GM19397 (cell line): ENCODE measurements around the gene COG3.
"Not testable (repeated sequence)": the region's sequence is repeated elsewhere in the genome, so short reads cannot be mapped to it uniquely, and the experiment has no call there.

ENCODE experiments used
- ATAC-seq: cut with Tn5 transposase; IDR thresholded peaks from one replicate; pipeline ENCODE4 v1.9.1; 2021; ENCODE audit warnings: mild to moderate bottlenecking, moderate library complexity; ENCODE audit not compliant: unreplicated experiment

COG3 gene, protein sequence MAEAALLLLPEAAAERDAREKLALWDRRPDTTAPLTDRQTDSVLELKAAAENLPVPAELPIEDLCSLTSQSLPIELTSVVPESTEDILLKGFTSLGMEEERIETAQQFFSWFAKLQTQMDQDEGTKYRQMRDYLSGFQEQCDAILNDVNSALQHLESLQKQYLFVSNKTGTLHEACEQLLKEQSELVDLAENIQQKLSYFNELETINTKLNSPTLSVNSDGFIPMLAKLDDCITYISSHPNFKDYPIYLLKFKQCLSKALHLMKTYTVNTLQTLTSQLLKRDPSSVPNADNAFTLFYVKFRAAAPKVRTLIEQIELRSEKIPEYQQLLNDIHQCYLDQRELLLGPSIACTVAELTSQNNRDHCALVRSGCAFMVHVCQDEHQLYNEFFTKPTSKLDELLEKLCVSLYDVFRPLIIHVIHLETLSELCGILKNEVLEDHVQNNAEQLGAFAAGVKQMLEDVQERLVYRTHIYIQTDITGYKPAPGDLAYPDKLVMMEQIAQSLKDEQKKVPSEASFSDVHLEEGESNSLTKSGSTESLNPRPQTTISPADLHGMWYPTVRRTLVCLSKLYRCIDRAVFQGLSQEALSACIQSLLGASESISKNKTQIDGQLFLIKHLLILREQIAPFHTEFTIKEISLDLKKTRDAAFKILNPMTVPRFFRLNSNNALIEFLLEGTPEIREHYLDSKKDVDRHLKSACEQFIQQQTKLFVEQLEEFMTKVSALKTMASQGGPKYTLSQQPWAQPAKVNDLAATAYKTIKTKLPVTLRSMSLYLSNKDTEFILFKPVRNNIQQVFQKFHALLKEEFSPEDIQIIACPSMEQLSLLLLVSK

GRCh38 chr13:45464687-45465453, at the start of gene COG3:
COG3 (plus strand) TSS chr13:45464939; CDS start chr13:45465037, 98 bp downstream.
- ATAC-seq: peak; percentile 95

DNA sequence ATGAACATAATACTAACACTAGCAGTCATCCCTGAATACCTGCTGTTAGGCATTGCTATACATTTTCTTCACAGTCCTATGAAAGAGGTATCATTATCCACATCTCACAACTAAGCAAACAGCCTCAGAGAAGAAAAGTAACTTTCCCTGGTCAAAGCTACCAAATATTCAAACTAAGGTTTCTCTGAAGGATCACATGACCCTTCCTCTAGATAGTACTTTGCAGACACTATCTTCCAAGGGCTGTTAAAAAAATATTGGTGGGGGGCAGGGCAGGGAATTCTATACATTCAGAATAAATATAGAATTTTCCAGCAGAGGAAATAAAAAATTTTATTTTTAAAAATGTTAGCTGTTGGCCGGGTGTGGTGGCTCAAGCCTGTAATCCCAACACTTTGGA, 49.6 kb upstream of the COG3 start:
- ATAC-seq: no peak

- ATAC-seq: no peak
Observed at GRCh38 chr13:45416516-45417128, 48.1 kb upstream of the COG3 start.

DNA sequence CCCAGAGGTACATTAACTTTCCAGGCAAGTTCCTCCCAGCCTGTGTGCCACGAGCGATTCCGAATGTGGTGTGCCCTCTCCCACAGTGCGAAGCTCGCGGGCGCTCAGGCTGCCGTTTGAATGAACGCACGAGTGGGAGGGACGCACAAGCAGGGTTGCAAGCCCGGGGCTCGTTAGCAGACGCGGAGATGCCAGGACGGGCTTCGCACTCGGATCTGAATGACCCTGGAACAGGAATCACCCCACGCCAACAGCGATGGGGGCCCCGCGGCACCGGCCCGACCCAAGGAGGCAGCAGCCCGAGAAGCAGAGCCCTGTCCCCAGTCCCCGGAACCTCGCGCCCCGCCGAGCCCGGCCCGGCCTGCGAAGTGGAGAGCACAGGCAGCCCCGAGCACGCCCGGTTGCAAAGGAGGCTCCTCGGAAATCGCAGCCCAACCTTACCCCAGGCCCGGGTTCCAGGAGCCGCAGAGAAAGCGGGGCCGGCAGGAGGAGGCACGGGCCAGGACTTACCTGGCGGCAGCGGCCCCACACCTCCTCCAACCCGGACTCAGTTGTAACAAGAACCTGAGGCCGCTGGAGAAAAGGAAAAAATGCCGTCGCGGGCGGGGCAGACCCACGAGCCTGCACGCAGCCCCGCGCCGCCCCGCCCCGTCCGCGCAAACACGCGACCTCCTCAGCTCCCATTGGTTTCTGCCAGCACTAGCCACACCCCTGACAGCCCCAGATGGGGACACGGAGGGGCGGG, 46.8 kb upstream of the COG3 start, which contains the start of gene SLC25A30:
TSS of gene SLC25A30 (minus strand) at position 584 of the 745 bp plus-strand sequence. CDS start 6,948 bp downstream, outside the sequence.
- peak; percentile 92 for ATAC-seq

GRCh38 chr13:45419389-45419788, 45.4 kb upstream of the COG3 start:
- not testable (repeated sequence) for ATAC-seq

DNA sequence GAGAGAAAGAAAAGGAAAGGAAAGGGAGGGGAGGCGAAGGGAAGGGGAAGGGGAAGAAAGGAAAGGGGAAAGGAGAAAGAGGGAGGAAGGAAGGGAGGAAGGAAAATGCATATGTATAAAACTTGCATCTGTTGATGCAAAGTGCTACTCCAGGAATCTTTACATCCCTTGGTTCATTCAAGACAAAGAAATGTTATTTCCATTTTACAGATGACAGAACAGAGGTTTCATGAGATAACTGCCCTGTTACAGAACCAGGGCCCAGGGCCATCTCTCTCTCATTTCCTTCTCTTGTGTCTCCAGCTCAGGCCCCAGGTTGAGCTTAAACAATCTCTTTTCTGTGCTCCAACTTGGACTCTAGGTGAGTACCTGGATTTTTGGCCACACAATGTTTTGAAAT, 44.8 kb upstream of the COG3 start:
- no peak for ATAC-seq

- no peak for ATAC-seq
Observed at GRCh38 chr13:45422731-45423292, 41.9 kb upstream of the COG3 start.

DNA sequence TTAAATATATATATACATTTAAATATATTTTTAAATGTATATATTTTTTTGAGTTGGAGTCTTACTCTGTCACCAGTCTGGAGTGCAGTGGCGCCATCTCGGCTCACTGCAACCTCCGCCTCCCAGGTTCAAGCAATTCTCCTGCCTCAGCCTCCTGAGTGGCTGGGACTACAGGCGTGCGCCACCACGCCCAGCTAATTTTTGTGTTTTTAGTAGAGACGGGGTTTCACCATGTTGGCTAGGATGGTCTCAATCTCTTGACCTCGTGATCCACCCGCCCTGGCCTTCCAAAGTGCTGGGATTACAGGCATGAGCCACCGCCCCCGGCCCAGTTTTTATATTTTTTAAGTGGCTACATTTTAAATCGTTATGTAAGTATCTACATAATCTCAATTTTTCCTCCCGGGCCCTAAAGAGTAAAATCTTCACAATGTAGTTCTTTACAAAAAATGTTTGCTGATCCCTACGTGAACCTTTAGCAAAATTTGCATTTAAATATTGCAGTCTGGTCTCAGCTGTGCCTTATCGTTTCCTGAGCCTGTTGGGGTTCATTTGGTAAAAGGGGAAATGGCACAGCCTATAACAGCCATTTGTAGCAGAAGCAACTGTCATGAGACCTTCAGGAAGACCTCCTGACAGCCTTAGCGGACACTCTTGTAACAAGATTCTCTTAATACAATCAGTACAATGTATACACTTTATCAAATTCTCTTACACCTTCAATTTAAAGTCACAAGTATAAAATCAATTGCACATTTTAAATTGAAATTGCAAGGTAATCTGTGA, 38.5 kb upstream of the COG3 start:
- ATAC-seq: not testable (repeated sequence)

- no peak for ATAC-seq
Observed at GRCh38 chr13:45432737-45433380, 31.9 kb upstream of the COG3 start.

DNA sequence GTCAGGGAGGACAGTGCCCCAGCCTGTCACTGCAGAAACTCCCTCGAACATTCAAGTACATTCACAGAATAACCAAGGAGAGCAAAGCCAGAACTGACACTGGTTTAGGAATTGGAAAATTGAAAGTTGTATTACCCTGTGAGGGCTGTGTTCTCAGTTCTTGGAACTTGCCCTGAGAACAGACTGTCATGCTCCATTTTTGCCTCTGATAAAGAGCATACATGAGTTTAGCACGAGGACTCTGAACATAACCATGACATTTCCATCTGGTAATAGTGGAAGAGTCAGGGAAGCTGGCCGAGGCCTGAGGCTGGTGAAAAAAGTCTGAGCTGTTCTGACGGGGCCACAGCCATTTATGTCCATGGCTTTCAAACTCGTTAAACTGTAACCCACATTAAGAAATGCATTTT, 31.4 kb upstream of the COG3 start:
- ATAC-seq: no peak

DNA sequence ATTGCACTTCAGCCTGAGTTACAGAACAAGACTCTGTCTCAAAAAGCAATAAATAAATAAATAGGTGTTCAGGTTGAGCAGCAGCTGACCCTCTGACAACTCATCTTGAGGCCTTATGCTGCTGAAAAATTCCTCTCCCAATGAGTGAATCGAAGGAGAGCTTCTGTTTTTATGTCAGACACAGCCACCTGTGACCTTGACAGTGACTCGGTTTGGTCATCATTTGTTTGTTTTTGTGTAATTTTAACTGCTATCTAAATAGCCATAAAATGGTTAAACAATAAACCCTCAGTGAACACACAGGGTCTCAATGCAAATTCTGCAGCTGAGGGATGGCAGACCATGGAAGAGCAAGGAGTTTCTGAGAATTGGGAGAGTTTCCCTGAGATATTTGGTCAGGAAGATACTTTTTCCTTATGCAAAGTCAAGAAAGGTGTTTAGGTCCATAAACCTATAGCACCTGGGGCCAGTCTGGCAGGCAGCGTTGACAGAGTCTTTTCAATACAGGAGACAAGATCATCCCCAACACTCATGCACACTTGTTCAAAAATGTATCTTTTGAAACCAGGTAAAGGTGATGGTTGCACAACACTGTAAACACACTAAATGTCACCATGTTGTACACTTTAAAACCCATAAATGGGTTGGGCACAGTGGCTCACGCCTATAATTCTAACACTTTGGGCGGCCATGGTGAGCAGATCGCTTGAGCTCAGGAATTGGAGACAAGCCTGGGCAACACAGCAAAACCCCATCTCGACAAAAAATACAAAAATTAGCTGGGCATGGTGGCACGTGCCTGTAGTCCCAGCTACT, 30.0 kb upstream of the COG3 start:
- ATAC-seq: no peak

DNA sequence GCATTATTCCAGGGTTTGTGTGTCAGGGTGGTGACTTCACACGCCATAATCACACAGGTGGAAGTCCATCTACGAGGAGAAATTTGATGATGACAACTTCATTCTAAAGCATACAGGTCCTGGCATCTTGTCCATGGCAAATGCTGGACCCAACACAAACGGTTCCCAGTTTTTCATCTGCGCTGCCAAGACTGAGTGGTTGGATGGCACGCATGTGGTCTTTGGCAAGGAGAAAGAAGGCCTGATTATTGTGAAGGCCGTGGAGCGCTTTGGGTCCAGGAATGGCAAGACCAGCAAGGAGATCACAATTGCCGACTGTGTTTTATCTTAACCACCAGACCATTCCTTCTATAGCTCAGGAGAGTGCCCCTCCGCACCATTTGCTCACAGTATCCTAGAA, 28.4 kb upstream of the COG3 start:
- ATAC-seq: no peak

DNA sequence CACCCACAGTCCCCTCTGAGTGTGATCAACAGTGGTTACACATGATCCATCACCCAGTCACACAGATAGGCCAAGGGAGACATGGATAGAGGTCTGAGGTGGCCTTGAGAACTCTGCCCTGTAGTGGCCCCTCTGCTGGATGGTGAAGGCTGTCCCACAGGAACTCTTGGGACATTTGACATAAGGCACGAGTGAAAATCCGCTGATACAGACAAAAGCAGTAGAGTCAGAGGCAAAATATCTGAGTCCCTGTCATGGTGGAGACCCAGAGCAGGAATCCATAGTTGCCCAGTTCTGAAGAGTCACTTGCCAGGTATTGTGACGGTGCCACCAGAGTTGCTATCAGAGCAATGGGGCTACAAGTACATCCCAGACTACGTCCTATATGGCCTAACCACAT, 27.8 kb upstream of the COG3 start:
- ATAC-seq: no peak

- ATAC-seq: no peak
Observed at GRCh38 chr13:45437947-45438346, 26.8 kb upstream of the COG3 start.

- no peak for ATAC-seq
Observed at GRCh38 chr13:45439008-45439407, 25.7 kb upstream of the COG3 start.

DNA sequence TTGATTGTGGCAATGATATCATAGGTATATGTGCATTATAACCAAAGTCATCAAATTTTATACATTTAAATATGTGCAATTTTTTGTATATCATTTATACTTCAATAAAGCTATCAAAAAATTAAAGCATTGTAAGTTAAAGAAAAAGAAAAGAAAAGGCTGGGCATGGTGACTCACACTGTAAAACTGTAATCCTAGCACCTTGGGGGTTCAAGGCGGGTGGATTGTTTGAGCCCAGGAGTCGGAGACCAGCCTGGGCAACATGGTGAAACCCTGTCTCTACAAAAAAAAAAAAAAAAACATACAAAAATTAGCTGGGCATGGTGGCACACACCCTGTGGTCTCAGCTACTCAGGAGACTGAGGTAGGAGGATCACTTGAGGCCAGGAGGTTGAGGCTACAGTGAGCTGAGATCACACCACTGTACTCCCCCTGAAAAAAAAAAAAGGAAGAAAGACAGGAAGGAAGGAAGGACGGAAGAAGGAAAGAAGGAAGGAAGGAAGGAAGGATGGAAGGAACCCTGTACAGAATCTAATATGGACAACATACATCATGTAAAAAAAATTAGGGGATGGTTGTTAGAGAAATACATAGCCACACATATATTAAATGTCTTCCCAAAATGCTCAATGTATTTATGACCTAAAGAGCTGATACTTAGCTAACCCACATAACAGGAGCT, 24.8 kb upstream of the COG3 start:
- ATAC-seq: no peak

- no peak for ATAC-seq
Observed at GRCh38 chr13:45441633-45442032, 23.1 kb upstream of the COG3 start.
